Measurements from ENCODE around the gene PARD3.

PARD3 gene

DNA sequence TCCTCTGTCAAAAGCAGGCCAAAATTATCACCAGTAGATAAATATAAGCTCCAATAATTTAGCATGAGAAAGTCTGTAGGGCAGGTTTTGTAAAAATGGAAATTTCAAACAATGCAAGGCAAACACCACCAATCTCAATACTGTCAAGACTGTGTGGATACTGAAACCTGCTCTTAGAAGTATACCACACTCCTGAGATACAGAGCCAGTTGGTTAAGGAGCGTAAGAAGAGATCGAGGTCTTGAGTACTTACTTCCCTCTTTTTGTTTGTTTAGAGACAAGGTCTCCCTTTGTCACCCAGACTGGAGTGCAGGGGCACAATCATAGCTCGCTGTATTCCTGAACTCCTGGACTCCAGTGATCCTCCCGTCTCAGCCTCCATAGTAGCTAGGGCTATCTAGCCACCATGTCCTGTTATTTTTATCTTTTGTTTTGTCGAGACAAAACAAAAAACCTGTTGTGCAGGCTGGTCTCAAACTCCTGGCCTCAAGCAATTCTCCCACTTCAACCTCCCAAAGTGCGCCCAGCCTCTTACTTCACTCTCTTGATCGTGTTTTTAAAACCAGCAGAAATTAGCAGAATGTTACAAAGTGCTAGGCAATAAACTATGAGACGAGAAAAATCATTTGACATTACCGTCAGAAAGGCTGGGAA, 205.7 kb downstream of the PARD3 start:
- no peak for DNase-seq

DNA sequence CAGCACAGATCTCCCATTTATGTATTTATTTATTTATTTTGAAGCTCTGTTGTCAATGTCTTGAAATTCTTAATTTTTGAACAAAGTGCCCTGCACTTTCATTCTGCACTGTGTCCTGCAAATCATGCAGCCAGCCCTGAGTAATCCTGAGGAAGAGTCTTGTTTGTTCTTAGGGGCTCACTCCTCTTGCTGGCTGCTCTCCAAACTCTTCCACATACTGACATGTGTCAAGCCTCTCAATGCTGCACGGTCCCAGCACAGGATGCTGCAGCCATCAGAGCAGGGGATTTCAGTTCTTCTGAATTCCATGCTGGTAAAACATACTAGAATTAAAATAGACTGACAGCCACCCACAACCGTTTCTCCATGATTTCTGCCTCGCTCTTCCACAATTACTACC, 207.2 kb downstream of the PARD3 start:
- DNase-seq: peak; percentile 9

DNA sequence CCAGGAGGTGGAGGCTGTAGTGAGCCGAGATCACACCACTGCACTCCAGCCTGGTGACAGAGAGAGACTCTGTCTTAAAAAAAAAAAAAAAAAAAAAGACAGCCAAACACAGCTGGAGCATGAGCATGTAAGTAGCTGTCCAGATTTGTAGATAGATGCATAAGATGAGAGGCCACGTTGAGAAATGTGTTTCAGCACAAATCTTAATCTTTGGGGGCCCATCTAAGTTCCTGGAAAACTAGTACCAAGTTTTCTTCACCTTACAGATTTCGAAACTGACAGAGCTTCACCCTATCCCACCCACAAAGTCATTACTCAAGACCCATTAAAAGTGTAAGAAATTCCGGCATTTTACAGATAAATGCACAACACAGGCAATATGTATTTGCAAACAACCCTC, 208.2 kb downstream of the PARD3 start:
- DNase-seq: no peak

DNA sequence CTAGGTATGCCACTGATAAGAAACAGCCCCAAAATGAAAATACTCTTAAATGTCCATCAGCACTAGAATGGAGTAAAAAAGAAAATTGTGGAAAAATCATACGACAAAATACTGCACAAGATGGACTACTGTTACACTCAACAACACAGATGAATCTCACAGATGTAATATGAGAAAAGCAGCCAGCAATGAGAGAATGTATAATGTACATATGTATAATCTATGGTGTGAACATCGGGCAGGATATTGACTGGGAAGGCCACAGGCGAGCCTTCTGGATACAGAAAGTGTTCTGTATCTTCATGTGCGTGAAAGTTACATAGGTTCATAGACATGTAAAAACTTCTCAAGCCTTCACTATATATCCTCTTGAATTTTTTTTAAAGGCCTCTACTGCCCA, 212.6 kb downstream of the PARD3 start:
- no peak for DNase-seq

DNA sequence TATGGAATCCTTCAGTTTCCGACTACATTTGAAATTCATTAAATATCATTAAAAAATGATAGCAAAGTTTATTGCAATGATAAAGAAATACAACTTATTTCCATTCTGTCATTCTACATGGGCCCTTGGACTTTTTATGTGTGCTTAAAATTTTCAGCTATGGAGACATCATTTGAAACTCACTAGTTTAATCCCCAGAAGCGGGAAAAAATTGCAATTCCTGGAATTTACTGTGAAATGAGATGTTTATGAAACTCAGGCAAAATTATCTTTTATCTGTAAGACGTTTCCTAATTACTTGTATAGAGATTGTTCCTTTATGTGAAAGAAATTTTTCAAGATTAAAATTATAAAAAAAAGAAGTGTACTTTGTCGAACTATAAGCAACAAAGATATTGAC, 213.4 kb downstream of the PARD3 start:
- no peak for DNase-seq

DNA sequence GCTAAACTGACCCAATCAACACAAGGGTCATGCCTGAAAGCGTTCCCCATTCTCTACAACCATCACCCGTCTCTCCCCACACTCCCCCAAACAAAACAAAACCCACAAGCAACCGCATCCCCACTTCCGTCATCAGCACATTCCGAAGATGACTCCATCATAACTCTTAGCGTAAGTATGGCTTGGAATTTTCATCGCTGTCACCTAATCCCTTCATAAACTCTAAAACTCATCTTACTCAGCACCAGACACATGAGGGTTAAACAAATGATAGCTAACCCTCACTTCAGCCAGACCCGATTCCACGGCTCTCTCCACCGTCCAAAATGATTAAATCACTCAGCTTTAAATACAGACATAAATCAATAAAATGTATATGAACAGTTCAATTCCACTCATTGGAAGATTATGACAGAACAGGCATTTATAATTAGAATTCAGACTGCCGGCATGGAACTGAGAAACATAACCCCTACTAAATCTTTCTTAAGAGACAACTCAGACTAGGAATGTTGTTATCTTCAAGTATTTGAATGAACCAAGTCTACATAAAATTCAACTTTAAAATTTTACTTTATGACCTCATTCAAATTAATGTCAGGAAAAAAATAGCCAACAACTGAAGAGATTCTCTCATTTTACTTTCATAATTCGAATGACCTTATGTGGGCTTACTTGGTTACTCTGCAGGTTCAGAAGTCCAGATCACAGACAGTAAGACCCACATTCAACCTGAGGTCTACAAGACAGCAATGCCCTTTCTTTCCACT, 215.9 kb downstream of the PARD3 start:
- no peak for DNase-seq

DNA sequence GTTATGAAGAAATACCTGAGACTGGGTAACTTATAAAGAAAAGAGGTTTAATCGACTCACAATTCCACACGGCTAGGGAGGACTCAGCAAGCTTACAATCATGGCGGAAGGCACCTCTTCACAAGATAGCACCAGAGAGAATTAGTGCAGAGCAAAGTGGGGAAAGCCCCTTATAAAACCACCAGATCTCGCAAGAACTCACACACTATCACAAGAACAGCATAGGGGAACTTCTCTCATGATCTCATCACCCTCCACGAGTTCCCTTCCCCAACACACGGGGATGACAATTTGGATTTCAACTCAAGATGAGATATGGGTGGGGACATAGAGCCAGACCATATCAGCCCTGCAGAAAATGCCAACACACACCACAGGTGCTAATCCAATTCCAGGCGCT, 218.7 kb downstream of the PARD3 start:
- no peak for DNase-seq

DNA sequence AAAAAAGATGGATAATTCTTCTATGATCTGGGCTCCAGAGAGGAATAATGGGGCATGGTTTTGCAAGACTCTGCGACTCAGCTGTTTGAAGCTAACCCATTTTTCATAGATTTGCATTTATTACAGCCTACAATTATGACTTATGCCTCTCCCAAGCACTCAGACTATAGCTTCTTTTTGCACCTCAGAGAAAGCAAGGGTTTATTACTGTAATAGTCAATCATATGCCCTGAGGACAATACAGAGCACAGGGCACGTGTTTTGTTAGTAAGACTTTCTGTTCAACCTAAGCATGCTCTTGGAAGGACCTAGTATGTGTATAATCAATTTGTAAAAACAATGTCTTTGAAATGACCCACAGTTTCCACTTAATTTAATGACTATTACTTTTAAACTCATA, 221.2 kb downstream of the PARD3 start:
- DNase-seq: no peak

DNA sequence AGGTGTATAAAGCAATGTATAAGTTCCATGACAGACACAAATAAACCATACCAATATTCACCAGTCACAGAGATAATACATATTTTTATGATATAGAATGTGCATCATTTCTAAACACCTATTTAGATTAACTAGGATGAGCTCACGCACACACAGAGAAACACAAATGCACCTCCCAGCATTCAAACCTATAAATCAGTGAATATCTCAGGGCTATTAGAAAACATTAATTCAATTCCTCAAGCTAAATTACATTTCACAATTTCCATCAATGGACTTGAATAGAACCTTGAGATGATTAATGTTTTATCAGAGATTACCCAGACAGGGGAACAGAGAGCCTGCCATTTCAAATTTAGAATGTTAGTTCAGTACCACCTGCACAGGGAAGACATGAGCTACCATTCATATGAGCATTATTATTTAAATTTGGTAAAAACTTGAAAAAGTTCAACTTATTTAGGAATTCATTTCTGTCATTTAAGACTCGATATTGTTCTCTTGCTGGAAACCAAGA, 221.7 kb downstream of the PARD3 start:
- no peak for DNase-seq

DNA sequence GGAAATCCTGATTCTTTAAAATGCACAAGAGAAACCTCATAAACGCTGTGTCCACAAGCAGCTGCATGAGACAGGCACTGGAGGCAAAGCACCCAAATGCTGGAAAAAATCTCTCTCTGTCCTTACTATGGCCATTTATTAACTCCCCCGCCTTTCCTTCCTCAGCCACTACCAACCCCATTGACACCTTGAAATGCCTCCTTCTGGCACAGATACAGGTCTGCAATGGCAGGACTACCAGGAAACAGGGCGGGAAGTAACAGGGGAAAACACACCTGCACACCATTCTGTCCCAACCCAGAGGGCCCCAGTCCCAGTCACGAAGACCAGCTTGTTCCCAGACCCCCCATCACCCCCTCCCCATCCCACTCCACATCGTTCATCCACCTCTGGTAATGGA, 224.3 kb downstream of the PARD3 start:
- DNase-seq: no peak

DNA sequence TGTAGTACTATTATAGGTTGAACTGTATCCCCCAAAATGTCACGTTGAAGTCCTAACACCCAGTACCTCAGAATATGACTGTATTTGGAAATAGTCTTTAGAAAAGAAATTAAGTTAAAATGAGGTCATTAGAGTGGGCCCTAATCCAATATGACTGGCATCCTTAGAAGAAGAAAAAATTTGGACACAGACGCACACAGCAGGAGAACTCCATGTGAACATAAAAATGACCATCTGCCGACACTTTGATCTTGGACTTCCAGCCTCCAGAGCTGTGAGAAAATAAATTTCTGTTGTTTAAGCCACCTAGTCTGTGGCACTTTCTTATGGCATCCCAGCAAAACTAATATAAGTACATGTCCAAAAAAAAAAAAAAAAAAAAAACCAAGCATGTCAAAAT, 225.8 kb downstream of the PARD3 start:
- no peak for DNase-seq

DNA sequence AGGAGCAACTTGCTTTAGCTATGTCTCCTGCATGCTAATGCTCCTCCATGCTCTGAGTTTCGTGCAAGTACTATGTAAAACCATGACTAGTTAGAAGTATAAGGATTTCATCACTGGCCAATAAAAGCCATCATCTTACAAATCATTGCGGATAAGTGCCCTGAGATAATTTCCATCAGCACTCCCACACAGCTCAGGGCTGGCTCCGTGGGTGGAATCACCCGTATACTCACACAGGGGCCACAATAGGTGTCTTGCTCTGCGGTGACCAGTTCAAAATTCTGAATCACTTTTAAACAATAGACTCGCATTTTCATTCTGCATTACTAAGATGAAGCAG, 227.4 kb downstream of the PARD3 start:
- DNase-seq: no peak

DNA sequence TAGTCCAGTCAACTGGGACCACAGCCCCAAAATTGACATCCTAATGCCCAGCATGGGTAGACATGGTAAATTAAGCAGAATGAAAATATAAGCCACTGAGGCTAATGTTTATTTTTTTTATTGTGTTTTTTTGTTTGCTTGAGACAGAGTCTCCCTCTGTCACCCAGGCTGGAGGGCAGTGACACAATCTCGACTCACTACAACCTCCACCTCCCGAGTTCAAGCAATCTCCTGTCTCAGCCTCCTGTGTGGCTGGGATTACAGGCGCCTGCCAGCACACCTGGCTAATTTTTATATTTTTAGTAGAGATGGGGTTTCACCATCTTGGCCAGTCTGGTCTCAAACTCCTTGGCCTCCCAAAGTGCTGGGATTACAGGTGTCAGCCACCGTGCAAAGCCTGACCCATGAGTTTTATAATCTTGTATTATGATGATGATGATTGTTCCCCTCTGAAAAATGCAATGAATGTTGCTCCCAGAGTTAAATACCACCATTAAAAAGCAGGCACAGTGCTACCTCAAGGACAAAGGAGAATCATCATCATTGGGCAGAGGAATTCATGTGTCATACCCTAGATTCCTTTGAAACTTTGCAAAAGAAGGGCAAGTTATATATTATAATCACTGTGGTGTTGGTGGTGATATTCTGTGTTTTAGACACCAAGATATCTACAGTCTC, 228.0 kb downstream of the PARD3 start:
- DNase-seq: no peak

DNA sequence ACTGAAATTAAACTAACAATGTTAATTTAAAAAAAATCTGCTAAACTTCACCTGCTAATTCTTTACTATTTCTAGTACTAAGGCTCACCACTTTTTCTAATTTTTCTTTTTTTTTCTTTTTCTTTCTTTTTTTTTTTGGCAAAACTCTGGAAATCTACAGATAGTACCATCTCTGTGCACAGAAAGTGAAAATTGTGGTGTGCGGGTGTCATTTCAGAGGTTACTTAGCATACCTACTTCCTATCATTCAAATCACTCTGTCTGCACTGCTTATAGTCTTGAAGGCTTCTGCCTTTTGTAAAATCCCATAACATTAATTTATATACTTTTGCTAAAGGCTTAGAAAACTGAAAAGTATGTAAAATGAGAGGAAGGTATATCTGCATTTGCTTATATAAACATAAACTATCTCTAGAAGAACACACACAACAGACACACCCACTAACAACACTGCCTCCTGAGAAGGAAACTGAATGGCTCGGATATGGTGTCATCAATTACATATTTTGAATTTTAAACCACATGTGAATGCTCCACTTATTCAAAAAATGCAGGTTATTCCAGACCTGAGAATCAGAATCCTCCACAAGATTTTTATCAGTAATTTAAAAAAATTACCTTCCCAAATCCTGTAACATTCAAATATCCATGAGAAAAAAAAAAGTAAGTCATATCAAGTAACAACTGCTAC, 229.5 kb downstream of the PARD3 start:
- DNase-seq: no peak

DNA sequence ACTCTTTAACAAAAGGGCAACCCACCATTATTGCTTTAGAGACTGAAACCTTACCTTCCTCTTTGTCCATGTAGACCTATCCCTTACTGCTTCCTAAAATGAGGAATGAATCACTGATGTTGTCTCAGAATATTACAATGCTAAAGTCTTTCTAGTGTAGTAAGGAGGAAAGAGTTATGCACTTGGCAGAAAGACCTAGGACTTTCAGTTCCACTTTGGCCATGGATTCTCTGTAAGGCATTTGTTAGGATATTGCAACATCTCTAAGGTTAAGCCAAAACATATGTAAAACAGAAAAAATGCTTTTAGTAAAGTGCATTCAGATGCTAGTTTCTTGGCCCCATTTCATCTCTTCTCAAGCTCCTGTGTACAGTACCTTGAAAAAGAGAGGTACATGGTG, 230.9 kb downstream of the PARD3 start:
- DNase-seq: no peak

DNA sequence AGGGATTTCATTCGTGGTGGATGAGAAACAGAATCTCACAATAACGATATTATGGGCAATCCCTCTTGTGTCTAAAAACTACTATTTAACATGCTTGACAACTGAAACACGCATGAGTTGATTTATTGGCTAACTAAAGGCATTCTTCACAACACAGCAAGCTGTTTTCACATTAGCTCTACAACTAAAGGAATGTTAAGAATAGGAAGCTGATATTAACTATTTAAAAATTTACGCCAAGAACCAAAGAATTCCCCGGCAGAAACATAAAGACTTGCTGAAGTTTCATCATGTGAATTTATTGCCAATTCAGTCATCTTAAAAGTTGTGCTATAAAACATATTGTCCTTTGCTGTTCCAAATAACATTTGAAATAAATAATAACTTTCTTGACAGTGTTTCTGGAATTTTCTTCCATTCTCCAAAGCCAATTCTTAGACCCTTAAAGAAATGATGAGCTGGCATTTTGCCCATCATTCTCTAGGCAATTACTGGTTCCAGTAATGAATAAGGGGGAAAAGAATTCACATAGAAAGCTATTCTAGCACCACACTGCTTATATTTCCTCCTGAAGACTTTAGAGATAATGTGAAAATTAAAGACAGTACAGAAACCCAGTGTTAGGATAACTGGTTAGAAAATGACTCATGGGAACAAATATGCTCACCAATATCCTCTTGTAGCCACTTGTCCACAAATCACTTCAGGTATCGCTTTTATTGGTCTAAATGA, 233.1 kb downstream of the PARD3 start:
- no peak for DNase-seq

DNA sequence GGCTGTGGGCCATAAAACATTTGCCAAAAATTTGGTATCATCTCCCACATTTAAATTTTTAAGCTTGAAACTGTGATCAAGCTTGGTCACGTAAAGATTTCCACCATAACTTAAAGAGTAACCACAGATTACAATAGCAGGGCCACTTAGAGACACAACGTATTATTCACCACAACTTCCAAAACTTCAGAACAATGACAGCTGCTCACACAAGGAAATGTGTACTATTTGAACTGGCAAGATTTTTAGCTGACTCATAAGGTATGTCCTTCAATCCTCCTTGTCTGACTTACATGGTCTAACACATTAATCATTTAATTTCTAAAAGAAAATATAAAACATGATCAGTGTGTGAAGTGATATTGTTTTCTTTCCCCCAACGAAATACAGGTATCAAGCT, 234.5 kb downstream of the PARD3 start:
- DNase-seq: no peak

DNA sequence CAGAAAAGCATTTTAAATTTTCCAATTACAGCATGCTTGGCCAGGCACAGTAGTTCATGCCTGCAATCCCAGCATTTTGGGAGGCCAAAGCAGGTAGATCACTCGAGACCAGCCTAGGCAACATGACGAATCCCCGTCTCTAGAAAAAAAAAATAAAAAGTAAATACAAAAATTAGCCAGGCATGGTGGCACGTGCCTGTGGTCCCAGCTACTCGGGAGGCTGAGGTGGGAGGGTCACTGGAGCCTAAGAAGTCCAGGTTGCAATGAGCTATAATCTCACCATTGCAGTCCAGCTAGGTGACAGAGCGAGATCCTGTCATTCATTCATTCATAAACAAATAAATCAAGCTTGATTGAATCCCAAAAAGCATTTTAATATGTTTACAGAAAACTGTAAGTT, 234.9 kb downstream of the PARD3 start:
- DNase-seq: no peak

DNA sequence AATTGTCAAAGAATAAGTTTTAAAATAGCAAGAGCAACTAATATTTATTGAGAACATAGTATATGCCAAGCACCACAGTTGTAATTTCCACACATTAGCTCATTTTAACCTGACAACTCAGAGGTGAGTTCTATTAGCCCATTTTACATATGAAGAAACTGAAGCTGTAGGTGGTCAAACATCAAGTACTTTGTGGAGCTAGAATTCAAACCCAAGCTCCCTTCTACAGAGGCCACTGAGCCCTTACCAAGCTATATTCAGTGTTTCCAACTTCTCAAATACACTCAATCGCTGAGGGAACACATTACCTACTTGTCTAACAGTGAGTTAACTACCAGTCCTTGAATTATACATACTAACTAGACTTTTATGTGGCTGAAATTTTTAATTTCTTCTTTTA, 236.6 kb downstream of the PARD3 start:
- no peak for DNase-seq

DNA sequence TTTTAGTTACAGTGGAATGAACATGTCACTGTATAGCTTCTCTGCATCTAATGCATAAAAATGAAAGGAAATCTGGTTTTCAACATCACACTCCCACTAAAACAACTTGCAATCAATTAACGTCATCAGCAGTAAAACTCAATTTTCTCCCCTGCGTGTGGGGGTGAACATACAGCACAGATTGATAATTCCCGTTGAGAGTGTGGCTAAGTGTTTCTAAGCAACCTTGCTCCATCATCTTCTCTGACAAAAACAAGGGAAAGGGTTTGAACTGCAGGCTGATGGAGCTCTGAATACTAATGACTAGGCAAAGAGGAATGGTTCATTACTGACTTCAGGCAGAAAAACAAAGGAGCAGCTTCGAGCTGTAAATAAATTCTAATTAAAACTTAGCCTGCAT, 238.3 kb downstream of the PARD3 start:
- no peak for DNase-seq

DNA sequence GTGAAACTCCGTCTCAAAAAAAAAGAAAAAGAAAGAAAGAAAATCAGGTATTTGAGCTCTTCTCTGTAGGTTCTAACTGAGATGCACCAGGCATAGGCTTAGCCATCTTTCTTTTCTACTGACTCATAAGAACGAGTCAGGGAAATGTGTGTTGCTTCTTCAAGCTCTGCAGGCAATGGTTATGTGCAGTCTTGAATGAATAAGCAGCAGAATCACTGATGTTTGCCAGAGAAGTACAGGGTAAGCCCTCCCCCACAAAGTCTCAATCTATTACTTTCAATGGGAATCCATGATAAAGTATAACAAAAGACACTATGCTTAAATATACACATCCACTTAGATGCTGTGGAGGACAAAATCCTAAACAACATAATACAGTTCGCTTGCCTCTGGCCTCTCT, 239.2 kb downstream of the PARD3 start:
- no peak for DNase-seq

DNA sequence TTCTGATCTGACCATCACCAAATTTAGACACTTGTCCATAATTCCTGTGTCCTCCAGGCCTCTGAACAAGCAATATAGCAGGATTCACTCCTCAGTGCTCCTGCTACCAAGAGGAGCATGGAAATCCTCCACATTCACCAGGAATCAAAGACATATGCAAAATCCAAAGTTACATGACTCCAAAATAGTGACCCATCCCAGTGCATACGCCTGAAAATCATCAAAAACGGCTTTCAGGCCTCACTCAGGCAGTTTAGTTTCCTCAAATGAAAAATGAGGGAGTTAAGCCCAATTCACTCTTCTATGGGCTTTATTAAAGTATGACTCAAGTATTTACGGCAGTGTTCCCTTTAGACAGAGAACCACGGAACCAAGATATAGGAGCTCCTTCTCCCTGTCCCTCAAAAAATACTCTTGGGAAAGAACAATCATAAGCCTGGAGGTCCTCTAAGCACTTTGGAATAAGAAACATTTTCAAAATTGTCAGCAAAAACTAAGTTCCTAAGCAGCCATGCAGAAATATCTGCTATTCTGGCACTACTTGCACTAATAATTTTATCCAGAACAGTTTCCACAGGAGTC, 240.7 kb downstream of the PARD3 start:
- no peak for DNase-seq

DNA sequence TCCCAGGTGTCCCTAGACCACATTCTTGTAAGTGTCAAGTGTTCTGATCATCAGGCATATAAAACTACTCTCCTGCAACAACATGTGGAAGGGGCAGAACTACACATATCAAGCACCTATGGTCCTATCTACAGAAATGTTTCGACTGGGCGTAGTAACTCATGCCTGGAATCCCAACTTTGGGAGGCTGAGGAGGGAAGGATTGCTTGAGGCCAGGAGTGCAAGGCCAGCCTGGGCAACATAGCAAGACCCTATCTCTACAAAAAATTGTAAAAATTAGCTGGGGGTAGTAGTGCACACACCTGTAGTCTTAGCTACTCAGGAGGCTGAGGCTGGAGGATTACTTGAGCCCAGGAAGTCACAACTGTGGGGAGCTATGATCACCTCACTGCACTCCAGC, 244.2 kb downstream of the PARD3 start:
- no peak for DNase-seq

Data from NCI-H1694 treated with DMSO at 0.1 percent for 48 hours (cell line).